SK-N-SH treated with all-trans-retinoic acid at 6 μM for 48 hours (cell line): ENCODE results near the gene OCIAD2.

ENCODE experiments used
- ATAC-seq: fragments of 200-7000 bp; cut with Tn5 transposase; 3 replicates; pipeline ENCODE4 v1.9.1; 2020; ENCODE audit warnings: mild to moderate bottlenecking, moderate library complexity
- ARNTL ChIP-seq: fragments of 450-650 bp; formaldehyde crosslinking; IDR thresholded peaks from 2 replicates; pipeline ENCODE4 v1.5.0; 2020; ENCODE audit warnings: low read depth, mild to moderate bottlenecking, moderate library complexity, borderline replicate concordance
- BACH2 ChIP-seq: fragments of 250-450 bp; sonication (Bioruptor Pico); IDR thresholded peaks from 2 replicates; pipeline ENCODE4 v1.9.0; 2021; ENCODE audit warnings: mild to moderate bottlenecking, borderline replicate concordance
- CREB5 ChIP-seq: fragments of 250-450 bp; sonication (Bioruptor Pico); IDR thresholded peaks from 2 replicates; pipeline ENCODE4 v1.5.1; 2020; ENCODE audit warnings: low read depth, mild to moderate bottlenecking, moderate library complexity
- CSDC2 ChIP-seq: fragments of 250-450 bp; sonication (Bioruptor Pico); IDR thresholded peaks from 2 replicates; pipeline ENCODE4 v1.5.0; 2020; ENCODE audit warnings: mild to moderate bottlenecking, moderate library complexity
- ESRRG ChIP-seq: fragments of 250-450 bp; sonication (Bioruptor Pico); IDR thresholded peaks from 2 replicates; pipeline ENCODE4 v1.6.1; 2021; ENCODE audit warnings: mild to moderate bottlenecking
- GLIS3 ChIP-seq: fragments of 250-450 bp; sonication (Bioruptor Pico); IDR thresholded peaks from 2 replicates; pipeline ENCODE4 v1.5.0; 2020; ENCODE audit warnings: mild to moderate bottlenecking, moderate library complexity
- ISL1 ChIP-seq: fragments of 250-450 bp; sonication (Bioruptor Pico); IDR thresholded peaks from 2 replicates; pipeline ENCODE4 v2.1.2; 2022; ENCODE audit warnings: mild to moderate bottlenecking, moderate library complexity
- OSR1 ChIP-seq: fragments of 250-450 bp; sonication (Bioruptor Pico); IDR thresholded peaks from 2 replicates; pipeline ENCODE4 v1.8.0; 2022; ENCODE audit warnings: moderate library complexity, mild to moderate bottlenecking, inconsistent platforms
- PATZ1 ChIP-seq: fragments of 250-450 bp; sonication (Bioruptor Pico); IDR thresholded peaks from 2 replicates; pipeline ENCODE4 v1.8.0; 2020; ENCODE audit warnings: mild to moderate bottlenecking, moderate library complexity, borderline replicate concordance
- POU6F1 ChIP-seq: fragments of 250-450 bp; sonication (Bioruptor Pico); IDR thresholded peaks from 2 replicates; pipeline ENCODE4 v1.8.0; 2021; ENCODE audit warnings: low read depth, mild to moderate bottlenecking, moderate library complexity, borderline replicate concordance
- SNAI2 ChIP-seq: fragments of 250-450 bp; sonication (Bioruptor Pico); IDR thresholded peaks from 2 replicates; pipeline ENCODE4 v1.5.0; 2020; ENCODE audit warnings: mild to moderate bottlenecking, moderate library complexity
- TCF4 ChIP-seq: fragments of 250-450 bp; sonication (Bioruptor Pico); IDR thresholded peaks from 2 replicates; pipeline ENCODE4 v1.8.0; 2021; ENCODE audit warnings: mild to moderate bottlenecking, moderate library complexity, borderline replicate concordance
- TOX ChIP-seq: fragments of 250-450 bp; sonication (Bioruptor Pico); IDR thresholded peaks from 2 replicates; pipeline ENCODE4 v1.8.0; 2021; ENCODE audit warnings: mild to moderate bottlenecking, moderate library complexity, borderline replicate concordance
- TSHZ2 ChIP-seq: fragments of 250-450 bp; sonication (Bioruptor Pico); IDR thresholded peaks from 2 replicates; pipeline ENCODE4 v1.5.0; 2020; ENCODE audit warnings: mild to moderate bottlenecking, moderate library complexity
- ZFP3 ChIP-seq: fragments of 250-450 bp; sonication (Bioruptor Pico); IDR thresholded peaks from 2 replicates; pipeline ENCODE4 v1.5.0; 2020; ENCODE audit warnings: mild to moderate bottlenecking, moderate library complexity
- ZFP30 ChIP-seq: fragments of 450-650 bp; formaldehyde crosslinking; IDR thresholded peaks from 2 replicates; pipeline ENCODE4 v1.5.0; 2022; ENCODE audit warnings: mild to moderate bottlenecking, moderate library complexity
- ZNF565 ChIP-seq: fragments of 450-650 bp; formaldehyde crosslinking; conservative IDR thresholded peaks from 2 replicates; pipeline ENCODE4 v1.5.0; 2020; ENCODE audit warnings: low read depth, mild to moderate bottlenecking, moderate library complexity
- ZNF70 ChIP-seq: fragments of 450-650 bp; formaldehyde crosslinking; IDR thresholded peaks from 2 replicates; pipeline ENCODE4 v1.5.0; 2020; ENCODE audit warnings: mild to moderate bottlenecking, moderate library complexity
- ZNF8 ChIP-seq: fragments of 450-650 bp; formaldehyde crosslinking; IDR thresholded peaks from 2 replicates; pipeline ENCODE4 v1.5.0; 2020; ENCODE audit warnings: mild to moderate bottlenecking, moderate library complexity

OCIAD2 gene

GRCh38 chr4:48906206-48907173, at the start of gene OCIAD2:
OCIAD2 (minus strand) TSS chr4:48906774; CDS start chr4:48904549, 2,225 bp downstream.
- TF ChIP-seq TCF4 (CRISPR knock-in tag) (no peak), CREB5 (CRISPR knock-in tag) (no peak), TOX (CRISPR knock-in tag) (no peak), CSDC2 (CRISPR knock-in tag) (no peak), ZFP30 (CRISPR knock-in tag) (no peak), ZNF565 (CRISPR knock-in tag) (no peak)
- peak; percentile 56 for ATAC-seq

GRCh38 chr4:48954314-48954713, 47.7 kb upstream of the OCIAD2 start:
- TF ChIP-seq PATZ1 (no peak), ZFP3 (CRISPR knock-in tag) (no peak), ESRRG (CRISPR knock-in tag) (no peak), ISL1 (no peak), TSHZ2 (no peak), OSR1 (CRISPR knock-in tag) (no peak), TCF4 (CRISPR knock-in tag) (no peak), ZFP30 (CRISPR knock-in tag) (no peak)
- peak; percentile 77 for ATAC-seq

- TF ChIP-seq CSDC2 (CRISPR knock-in tag) (no peak), TCF4 (CRISPR knock-in tag) (no peak), POU6F1 (no peak), ESRRG (CRISPR knock-in tag) (no peak), ZNF70 (no peak), ZNF8 (CRISPR knock-in tag) (no peak), ARNTL (CRISPR knock-in tag) (no peak), ZNF565 (CRISPR knock-in tag) (no peak), TOX (CRISPR knock-in tag) (no peak), GLIS3 (CRISPR knock-in tag) (no peak), SNAI2 (no peak), ZFP3 (CRISPR knock-in tag) (no peak), BACH2 (no peak)
- TF ChIP-seq, all 23 proteins: peak for 0
- peak; percentile 91 for ATAC-seq
Observed at GRCh38 chr4:48949518-48950219, 43.1 kb upstream of the OCIAD2 start.

GRCh38 chr4:48949086-48949485, 42.5 kb upstream of the OCIAD2 start:
- peak; percentile 47; the same call in 1 of the 3 replicates for ATAC-seq
- TF ChIP-seq CREB5 (CRISPR knock-in tag), result no peak
